Stimulated activated naive CD4-positive, alpha-beta T cell treated with Interleukin-2 at 50 U/mL for 16 hours (primary cell): Measurements from ENCODE around the gene CDK14.
"Not testable (repeated sequence)": the region's sequence is repeated elsewhere in the genome, so short reads cannot be mapped to it uniquely, and the experiment has no call there.

ENCODE experiments used
- DNase-seq: peaks from one replicate; lab custom pipeline; 2025; lab: John Stamatoyannopoulos, UW

The CDK14 gene

GRCh38 chr7:90756366-90756765 lies 160.2 kb downstream of the CDK14 start:
- DNase-seq = no peak

- DNase-seq = not testable (repeated sequence)
These were observed 161.4 kb downstream of the CDK14 start for GRCh38 chr7:90757565-90757950.

- DNase-seq = no peak
These were observed 162.9 kb downstream of the CDK14 start for GRCh38 chr7:90758933-90759562.

GRCh38 chr7:90759710-90760109 lies 163.6 kb downstream of the CDK14 start:
- DNase-seq = no peak

GRCh38 chr7:90760892-90761291 lies 164.8 kb downstream of the CDK14 start:
- DNase-seq = no peak

GRCh38 chr7:90761584-90761983 lies 165.5 kb downstream of the CDK14 start:
- no peak for DNase-seq

GRCh38 chr7:90763108-90763507 lies 167.0 kb downstream of the CDK14 start:
- no peak for DNase-seq

- no peak for DNase-seq
These were observed 168.9 kb downstream of the CDK14 start for GRCh38 chr7:90764848-90765570.

GRCh38 chr7:90766814-90767564 lies 170.9 kb downstream of the CDK14 start:
- no peak for DNase-seq

- no peak for DNase-seq
These were observed 172.2 kb downstream of the CDK14 start for GRCh38 chr7:90768301-90768700.

GRCh38 chr7:90769036-90769435 lies 172.9 kb downstream of the CDK14 start:
- DNase-seq = no peak

GRCh38 chr7:90769566-90769965 lies 173.4 kb downstream of the CDK14 start:
- not testable (repeated sequence) for DNase-seq

- no peak for DNase-seq
These were observed 175.2 kb downstream of the CDK14 start for GRCh38 chr7:90771281-90771680.

GRCh38 chr7:90772410-90772809 lies 176.3 kb downstream of the CDK14 start:
- no peak for DNase-seq

GRCh38 chr7:90773269-90773668 lies 177.1 kb downstream of the CDK14 start:
- DNase-seq = no peak

GRCh38 chr7:90774706-90775105 lies 178.6 kb downstream of the CDK14 start:
- no peak for DNase-seq

GRCh38 chr7:90775383-90775965 lies 179.4 kb downstream of the CDK14 start:
- no peak for DNase-seq

- DNase-seq = no peak
These were observed 180.9 kb downstream of the CDK14 start for GRCh38 chr7:90777041-90777440.

- no peak for DNase-seq
These were observed 181.3 kb downstream of the CDK14 start for GRCh38 chr7:90777465-90777864.

- DNase-seq = no peak
These were observed 181.8 kb downstream of the CDK14 start for GRCh38 chr7:90777886-90778285.

GRCh38 chr7:90788052-90788451 lies 191.9 kb downstream of the CDK14 start:
- no peak for DNase-seq

GRCh38 chr7:90789736-90790306 lies 193.7 kb downstream of the CDK14 start:
- no peak for DNase-seq
